Body of pancreas (tissue), 4 donors: ENCODE data around the gene NOP14. TPM values are rescaled to one million over a fixed set of nuclear protein-coding genes. Genes with fewer than 3 reads are reported as not detected.
A peak's percentile ranks its signal among the peaks of the same experiment; 100 is the strongest.
"Not testable (repeated sequence)": the region's sequence is repeated elsewhere in the genome, so short reads cannot be mapped to it uniquely, and the experiment has no call there.

Experiments
- ATAC-seq: fragments of 150-250 bp; one replicate; pipeline ENCODE4 v1.9.1; 2016
- DNase-seq, 4 donors: peaks; one replicate each; pipeline ENCODE4 v3.0.0-alpha.2; 2019
- H3K27ac ChIP-seq, 4 donors: fragments of 200-600 bp; sonication (generic); 1 replicate in 3 of 4; 2 replicates in 1 of 4; pipeline versions ENCODE4 v1.5.1 to v1.6.1; 2016 to 2019; ENCODE audit warnings: mild to moderate bottlenecking in 1 of 4, mixed read lengths in 1 of 4, moderate library complexity in 1 of 4
- H3K27me3 ChIP-seq, 2 donors: fragments of 200-600 bp; sonication (generic); one replicate each; pipeline ENCODE4 v1.6.0; 2016; ENCODE audit warnings: mild to moderate bottlenecking in 1 of 2
- H3K36me3 ChIP-seq, 2 donors: fragments of 200-600 bp; sonication (generic); replicated peaks in 1 of 2; 2 replicates each; pipeline ENCODE4 v1.5.1; 2016; ENCODE audit warnings: low read depth in 2 of 2; ENCODE audit not compliant: insufficient read depth in 1 of 2
- H3K4me1 ChIP-seq: fragments of 200-600 bp; sonication (generic); one replicate; pipeline ENCODE4 v1.6.0; 2016
- H3K4me3 ChIP-seq, 2 donors: fragments of 200-600 bp; sonication (generic); 1 replicate in 1 of 2; 2 replicates in 1 of 2; pipeline ENCODE4 v1.5.1; 2016 to 2019
- H3K9me3 ChIP-seq, 3 donors: fragments of 200-600 bp; sonication (generic); 1 replicate in 2 of 3; 2 replicates in 1 of 3; pipeline ENCODE4 v1.5.1; 2016
- POLR2A ChIP-seq, 3 donors: fragments of 450-650 bp; IDR thresholded peaks; one replicate each; pipeline ENCODE4 v1.6.1; 2016; ENCODE audit warnings: antibody characterized with exemption in 3 of 3, mild to moderate bottlenecking in 2 of 3
- WGBS, 2 donors: methylation state at CpG; one replicate each; pipeline ENCODE4 v1.1.5; 2017; 5-methylcytosine and 5-hydroxymethylcytosine counted together
- intact Hi-C: fragments of 100-400 bp; cut with DNase I; formaldehyde crosslinking; loops from one replicate; pipeline ENCODE4 v1.15.1; 2023
- total RNA-seq, 2 donors: library from RNA; depleted of rRNA; stranded (reverse); fragments of >200 nt; gene quantifications; one replicate each; pipeline ENCODE4 v1.1.0, GENCODE V29; 2016
- TF ChIP-seq, protein P1 (sequence below), 7 experiments: fragments of 450-650 bp in 4 of 7; fragments of 200-600 bp in 3 of 7; sonication (generic) in 3 of 7; IDR thresholded peaks; one replicate each; pipeline ENCODE4 v1.5.1; 2016 to 2019; ENCODE audit warnings: antibody characterized with exemption in 7 of 7

The NOP14 gene
- total RNA-seq, 2 donors from 2014 or later: 20.0 to 20.1 TPM

DNA sequence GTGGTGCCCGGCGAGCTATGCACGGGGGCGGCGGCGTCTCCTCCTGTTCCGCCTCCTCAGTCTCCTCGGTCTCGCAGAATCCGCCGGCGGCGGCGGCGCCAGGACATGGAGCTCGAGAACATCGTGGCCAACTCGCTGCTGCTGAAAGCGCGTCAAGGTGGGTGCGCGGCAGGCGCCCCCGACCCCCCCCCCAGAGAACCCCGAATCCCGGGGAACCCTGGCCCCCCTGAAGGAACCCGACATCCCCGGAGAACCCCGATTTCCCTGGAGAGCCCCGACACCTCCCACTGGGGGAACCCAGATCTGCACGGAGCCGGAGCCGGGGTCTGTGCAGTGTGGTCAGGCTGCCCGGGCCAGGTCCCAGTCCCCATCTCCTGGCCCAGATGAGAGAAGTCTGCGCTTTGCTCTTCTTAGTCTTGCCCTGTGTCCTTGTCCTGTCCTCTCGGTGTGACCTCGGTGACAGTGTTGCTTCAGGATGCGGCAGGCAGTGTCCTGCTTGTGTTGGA, 813 bp upstream of the NOP14 start:
- WGBS, 2 donors: 0 to 1% methylated on average over 7 to 31 of the region's 38 CpGs
- Histone ChIP-seq H3K9me3 (no peaks in the 10 kb centered on the region), H3K4me3 (peak overlapping the region; percentile 55 to 96), H3K36me3 (no peaks in the 10 kb centered on the region), H3K27ac (peak overlapping the region; percentile 41 to 90 (median 70)), H3K27me3 (no peaks in the 10 kb centered on the region), H3K4me1 (peaks cover 24% of the 10 kb centered on the region)
- peak in 3 of 4 donors; percentile 37 to 61 (median 54) for DNase-seq
- intact Hi-C loops: no loop called here
- no peak for ATAC-seq
- TF ChIP-seq POLR2A (IDR thresholded peaks at IDR 0.05): no peak
- TF ChIP-seq, protein P1, sequence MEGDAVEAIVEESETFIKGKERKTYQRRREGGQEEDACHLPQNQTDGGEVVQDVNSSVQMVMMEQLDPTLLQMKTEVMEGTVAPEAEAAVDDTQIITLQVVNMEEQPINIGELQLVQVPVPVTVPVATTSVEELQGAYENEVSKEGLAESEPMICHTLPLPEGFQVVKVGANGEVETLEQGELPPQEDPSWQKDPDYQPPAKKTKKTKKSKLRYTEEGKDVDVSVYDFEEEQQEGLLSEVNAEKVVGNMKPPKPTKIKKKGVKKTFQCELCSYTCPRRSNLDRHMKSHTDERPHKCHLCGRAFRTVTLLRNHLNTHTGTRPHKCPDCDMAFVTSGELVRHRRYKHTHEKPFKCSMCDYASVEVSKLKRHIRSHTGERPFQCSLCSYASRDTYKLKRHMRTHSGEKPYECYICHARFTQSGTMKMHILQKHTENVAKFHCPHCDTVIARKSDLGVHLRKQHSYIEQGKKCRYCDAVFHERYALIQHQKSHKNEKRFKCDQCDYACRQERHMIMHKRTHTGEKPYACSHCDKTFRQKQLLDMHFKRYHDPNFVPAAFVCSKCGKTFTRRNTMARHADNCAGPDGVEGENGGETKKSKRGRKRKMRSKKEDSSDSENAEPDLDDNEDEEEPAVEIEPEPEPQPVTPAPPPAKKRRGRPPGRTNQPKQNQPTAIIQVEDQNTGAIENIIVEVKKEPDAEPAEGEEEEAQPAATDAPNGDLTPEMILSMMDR (IDR thresholded peaks at IDR 0.05): no peak

DNA sequence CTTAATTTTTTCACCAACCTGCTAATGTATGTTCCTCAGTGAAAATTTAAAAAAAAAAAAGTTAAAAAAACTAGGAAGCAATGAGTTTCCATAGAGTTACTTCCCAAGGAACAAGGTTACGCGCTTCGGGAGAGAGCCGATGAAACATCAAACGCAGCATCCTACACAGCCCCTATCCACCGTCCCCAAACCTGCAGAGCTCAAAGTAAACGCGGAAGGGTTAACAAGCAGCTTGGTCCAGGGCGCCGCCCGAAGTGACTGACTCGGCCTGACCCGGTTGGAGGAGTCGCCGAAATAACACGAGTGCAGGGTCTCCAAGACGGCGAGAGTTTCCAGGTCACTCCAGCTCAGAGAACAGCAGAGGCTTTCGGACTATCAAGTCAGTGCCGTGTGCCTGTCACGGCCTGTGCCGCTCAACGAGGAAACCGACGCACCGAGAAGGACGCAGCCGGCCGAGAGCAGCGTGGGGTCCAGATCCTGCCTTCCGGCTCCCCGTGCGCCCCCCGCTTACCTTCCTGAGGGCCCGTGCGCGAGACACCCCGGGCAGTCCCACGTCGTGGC, 512 bp downstream of the NOP14 start:
- Histone ChIP-seq H3K27me3 (no peaks in the 10 kb centered on the region), H3K4me3 (peak overlapping the region; percentile 21 to 96), H3K36me3 (no peaks in the 10 kb centered on the region), H3K27ac (peak overlapping the region; percentile 27 to 90 (median 72)), H3K9me3 (no peaks in the 10 kb centered on the region), H3K4me1 (peaks cover 24% of the 10 kb centered on the region)
- ATAC-seq (peak; percentile 30), DNase-seq (peak in 2 of 4 donors; percentile 39 to 47)
- TF ChIP-seq POLR2A (IDR thresholded peaks at IDR 0.05): no peak
- TF ChIP-seq, protein P1 (IDR thresholded peaks at IDR 0.05): no peak
- 0% methylated on average over 8 to 40 of the region's 40 CpGs for WGBS, 2 donors
- intact Hi-C loops: no loop called here

DNA sequence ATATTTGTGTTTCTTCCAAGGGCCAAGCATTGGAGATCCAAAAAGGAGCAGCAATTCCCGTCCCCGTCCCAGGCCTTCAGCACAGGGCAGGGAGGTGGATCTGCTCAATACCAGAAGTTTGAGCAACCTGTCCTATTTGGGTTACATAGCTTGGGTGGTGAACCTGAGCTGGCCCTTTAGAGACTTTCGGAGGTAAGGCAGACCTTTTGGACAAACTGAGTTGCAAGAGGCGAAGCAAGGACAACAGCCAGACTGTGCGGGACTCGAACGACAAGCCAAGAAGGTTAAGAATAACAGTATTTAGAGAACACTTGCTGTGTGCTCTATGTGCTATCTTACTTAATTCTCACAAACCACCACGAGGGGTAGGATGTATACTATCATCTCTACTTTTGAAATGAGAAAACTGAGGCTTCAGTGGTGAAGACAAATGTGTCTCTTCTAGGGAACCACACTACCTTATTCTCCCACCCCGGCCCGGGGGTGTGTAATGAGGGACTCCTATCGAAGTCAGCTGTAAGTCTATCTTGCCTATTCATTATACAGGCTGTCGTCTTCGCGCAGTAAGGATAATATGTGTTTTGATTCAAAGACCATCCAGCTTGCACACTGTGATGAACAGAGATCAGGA, 1.3 kb downstream of the NOP14 start:
- TF ChIP-seq, protein P1 (IDR thresholded peaks at IDR 0.05): no peak
- no peak for TF ChIP-seq POLR2A (IDR thresholded peaks at IDR 0.05)
- H3K4me3 ChIP-seq: peak overlapping the region in 1 of 2 donors; percentile 21
- peaks cover 24% of the 10 kb centered on the region for H3K4me1 ChIP-seq
- no peak for DNase-seq
- H3K27me3 ChIP-seq: no peaks in the 10 kb centered on the region
- intact Hi-C loops: no loop called here
- H3K27ac ChIP-seq: peak overlapping the region in 1 of 4 donors; percentile 37
- H3K36me3 ChIP-seq: peaks cover 0 to 7% of the 10 kb centered on the region in 2 donors
- 20 to 24% methylated on average over 11 to 14 of the region's 14 CpGs for WGBS, 2 donors
- no peak for ATAC-seq
- H3K9me3 ChIP-seq: no peaks in the 10 kb centered on the region

DNA sequence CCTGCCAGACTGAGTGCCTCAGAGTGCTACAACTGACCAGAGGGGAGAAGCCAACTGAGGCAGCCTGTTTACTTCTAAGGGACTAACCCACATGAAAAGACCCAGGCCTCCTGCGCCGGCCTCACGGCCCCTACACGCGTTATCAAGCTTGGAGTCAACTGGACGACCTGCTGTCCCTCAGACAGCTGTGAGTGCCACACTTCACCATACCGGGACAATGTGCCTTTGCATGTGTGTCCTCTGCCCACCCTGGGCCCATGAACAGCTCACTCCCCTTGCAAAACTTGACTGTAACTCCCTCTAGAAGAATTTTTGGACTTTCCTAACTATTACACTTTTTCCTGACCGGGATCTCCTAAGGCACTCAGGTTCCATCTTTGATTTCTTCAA, 1.8 kb downstream of the NOP14 start:
- Histone ChIP-seq H3K9me3 (no peaks in the 10 kb centered on the region), H3K4me3 (no peak overlapping the region), H3K36me3 (peaks cover 1 to 10% of the 10 kb centered on the region in 2 donors), H3K27ac (peak overlapping the region in 1 of 4 donors; percentile 37), H3K4me1 (peaks cover 24% of the 10 kb centered on the region), H3K27me3 (no peaks in the 10 kb centered on the region)
- whole genome bisulfite sequencing, 2 donors: 33 to 41% methylated on average over 8 of the region's 8 CpGs
- TF ChIP-seq, protein P1 (IDR thresholded peaks at IDR 0.05): no peak
- no peak for TF ChIP-seq POLR2A (IDR thresholded peaks at IDR 0.05)
- DNase-seq: no peak
- no peak for ATAC-seq
- intact Hi-C loops: no loop called here

DNA sequence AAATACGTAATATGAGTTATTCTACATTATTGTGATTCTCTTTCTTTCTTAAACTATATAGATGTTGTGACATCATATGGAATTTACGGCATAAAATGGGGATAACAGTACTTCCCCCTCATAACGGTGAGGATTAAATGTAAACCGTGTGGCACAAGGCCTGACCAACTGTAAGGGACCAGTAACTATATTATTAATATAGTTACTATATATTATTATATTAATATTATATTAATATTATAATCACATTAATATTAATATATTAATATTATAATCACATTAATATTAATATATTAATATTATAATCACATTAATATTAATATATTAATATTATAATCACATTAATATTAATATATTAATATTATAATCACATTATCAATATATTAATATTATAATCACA, 2.8 kb downstream of the NOP14 start:
- H3K27me3 ChIP-seq, intact Hi-C loops, H3K4me3 ChIP-seq, ATAC-seq, H3K9me3 ChIP-seq, H3K27ac ChIP-seq, DNase-seq: not testable (repeated sequence)
- WGBS, 2 donors: 93 to 96% methylated on average over 4 of the region's 4 CpGs
- H3K36me3 ChIP-seq: peaks cover 8 to 13% of the 10 kb centered on the region in 2 donors
- peaks cover 24% of the 10 kb centered on the region for H3K4me1 ChIP-seq
